Kidney epithelial cell (primary cell): ENCODE measurements around the gene MGMT. TPM values are rescaled to one million over a fixed set of nuclear protein-coding genes. Genes with fewer than 3 reads are reported as not detected.

ENCODE experiments used
- DNase-seq: peaks from one replicate; pipeline ENCODE4 v3.0.0-alpha.2; 2010; ENCODE audit warnings: low read depth
- H3K27me3 ChIP-seq: 2 replicates; pipeline ENCODE4 v1.6.0; 2011; ENCODE audit warnings: low read length; ENCODE audit not compliant: control insufficient read depth, insufficient read depth
- H3K36me3 ChIP-seq: 2 replicates; pipeline ENCODE4 v1.5.1; 2011; ENCODE audit warnings: low read length; ENCODE audit not compliant: control insufficient read depth, insufficient read depth
- H3K4me3 ChIP-seq: 2 replicates; pipeline ENCODE4 v1.5.1; 2011; ENCODE audit warnings: low read depth, mild to moderate bottlenecking, control low read depth, low read length
- CTCF ChIP-seq: IDR thresholded peaks from 2 replicates; pipeline ENCODE4 v1.5.1; 2011; ENCODE audit warnings: mild to moderate bottlenecking, moderate library complexity, low read length, control low read depth, inconsistent platforms; ENCODE audit not compliant: insufficient read depth, poor library complexity, severe bottlenecking
- total RNA-seq: library from RNA; depleted of rRNA; stranded (reverse); fragments of >200 nt; gene quantifications from 2 replicates; pipeline ENCODE4 v1.2.3, GENCODE V29; 2015

Gene MGMT
- total RNA-seq, 1 donor from 2014 or later: 36.1 TPM

GRCh38 chr10:129514568-129515451 is 47.8 kb downstream of the MGMT start:
- Histone ChIP-seq H3K4me3 (no peak overlapping the region), H3K27me3 (no peaks in the 10 kb centered on the region), H3K36me3 (no peaks in the 10 kb centered on the region)
- TF ChIP-seq CTCF: no peak
- DNase-seq: no peak

GRCh38 chr10:129516846-129517679 is 50.0 kb downstream of the MGMT start:
- Histone ChIP-seq H3K27me3 (no peaks in the 10 kb centered on the region), H3K4me3 (no peak overlapping the region), H3K36me3 (no peaks in the 10 kb centered on the region)
- TF ChIP-seq CTCF: no peak
- DNase-seq: no peak

- Histone ChIP-seq H3K4me3 (no peak overlapping the region), H3K36me3 (no peaks in the 10 kb centered on the region), H3K27me3 (no peaks in the 10 kb centered on the region)
- no peak for DNase-seq
- TF ChIP-seq CTCF: no peak
These were observed 50.6 kb downstream of the MGMT start for GRCh38 chr10:129517680-129518057.

GRCh38 chr10:129518793-129519192 is 51.8 kb downstream of the MGMT start:
- Histone ChIP-seq H3K27me3 (no peaks in the 10 kb centered on the region), H3K36me3 (no peaks in the 10 kb centered on the region), H3K4me3 (no peak overlapping the region)
- no peak for DNase-seq
- no peak for TF ChIP-seq CTCF

GRCh38 chr10:129520440-129521080 is 53.5 kb downstream of the MGMT start:
- H3K4me3 ChIP-seq: no peak overlapping the region
- no peaks in the 10 kb centered on the region for H3K27me3 ChIP-seq
- TF ChIP-seq CTCF: no peak
- no peaks in the 10 kb centered on the region for H3K36me3 ChIP-seq
- DNase-seq: no peak
